ENCODE data around the gene DLX1.

GRCh38 chr2:172137943-172138342 is 52.6 kb downstream of the DLX1 start:
- TF ChIP-seq CTCF (IDR thresholded peaks at IDR 0.05) (no peak), POLR2A (IDR thresholded peaks at IDR 0.05) (no peak), EP300 (IDR thresholded peaks at IDR 0.05) (no peak), POLR2AphosphoS5 (IDR thresholded peaks at IDR 0.05) (no peak)
